Epithelial cell of esophagus (primary cell): ENCODE measurements around the gene RAB19.

Experiments used
- DNase-seq: peaks from one replicate; pipeline ENCODE4 v3.0.0; 2010; ENCODE audit warnings: low read depth
- H3K4me3 ChIP-seq: 2 replicates; pipeline ENCODE4 v1.5.1; 2011; ENCODE audit warnings: mild to moderate bottlenecking, low read length, control low read depth
- CTCF ChIP-seq: IDR thresholded peaks from 2 replicates; pipeline ENCODE4 v1.5.1; 2011; ENCODE audit warnings: low read depth, mild to moderate bottlenecking, low read length, control low read depth, inconsistent platforms; ENCODE audit not compliant: insufficient read depth; ENCODE audit errors: missing control alignments

The RAB19 gene

GRCh38 chr7:140439359-140439758 lies 35.5 kb downstream of the RAB19 start:
- no peak overlapping the region for H3K4me3 ChIP-seq
- DNase-seq: no peak
- no peak for TF ChIP-seq CTCF

GRCh38 chr7:140440593-140440992 lies 36.7 kb downstream of the RAB19 start:
- TF ChIP-seq CTCF: no peak
- no peak overlapping the region for H3K4me3 ChIP-seq
- DNase-seq: no peak

- no peak overlapping the region for H3K4me3 ChIP-seq
- TF ChIP-seq CTCF: no peak
- no peak for DNase-seq
Measured at GRCh38 chr7:140441519-140441918, 37.7 kb downstream of the RAB19 start.

GRCh38 chr7:140446467-140446866 lies 42.6 kb downstream of the RAB19 start:
- no peak overlapping the region for H3K4me3 ChIP-seq
- TF ChIP-seq CTCF: no peak
- DNase-seq: no peak

GRCh38 chr7:140447841-140448240 lies 44.0 kb downstream of the RAB19 start:
- TF ChIP-seq CTCF: no peak
- no peak overlapping the region for H3K4me3 ChIP-seq

GRCh38 chr7:140448781-140449480 lies 45.1 kb downstream of the RAB19 start:
- no peak for TF ChIP-seq CTCF
- H3K4me3 ChIP-seq: no peak overlapping the region
- DNase-seq: no peak

More at GRCh38 chr7:140447841-140448240, 44.0 kb downstream of the RAB19 start:
- no peak for DNase-seq

GRCh38 chr7:140451716-140452115 lies 47.9 kb downstream of the RAB19 start:
- no peak for DNase-seq
- no peak for TF ChIP-seq CTCF
- no peak overlapping the region for H3K4me3 ChIP-seq
